Breast epithelium (tissue), 4 donors: ENCODE measurements around the gene CPM. TPM values are rescaled to one million over a fixed set of nuclear protein-coding genes. Genes with fewer than 3 reads are reported as not detected.

Source experiments
- DNase-seq, 2 donors: peaks; one replicate each; pipeline ENCODE4 v3.0.0-alpha.2; 2019; ENCODE audit warnings: low spot score in 2 of 2
- H3K27ac ChIP-seq, 2 donors: fragments of 200-600 bp; sonication (generic) in 1 of 2; one replicate each; pipeline ENCODE4 v1.5.1; 2016 to 2019; ENCODE audit warnings: mild to moderate bottlenecking in 1 of 2
- H3K27me3 ChIP-seq, 2 donors: fragments of 200-600 bp; sonication (generic) in 1 of 2; one replicate each; pipeline versions ENCODE4 v1.5.1 to v1.6.0; 2017 to 2019; ENCODE audit warnings: control low read depth in 1 of 2, mild to moderate bottlenecking in 1 of 2
- H3K36me3 ChIP-seq: fragments of 200-600 bp; one replicate; pipeline ENCODE4 v1.5.1; 2019
- H3K4me1 ChIP-seq, 2 donors: fragments of 200-600 bp; sonication (generic); one replicate each; pipeline ENCODE4 v1.5.1; 2016 to 2019; ENCODE audit warnings: control low read depth in 1 of 2
- H3K4me3 ChIP-seq, 3 donors: fragments of 200-600 bp; sonication (generic); 1 replicate in 2 of 3; 2 replicates in 1 of 3; pipeline ENCODE4 v1.5.1; 2016 to 2019; ENCODE audit warnings: mild to moderate bottlenecking in 3 of 3, moderate library complexity in 2 of 3
- H3K9me3 ChIP-seq, 2 donors: fragments of 200-600 bp; sonication (generic) in 1 of 2; one replicate each; pipeline ENCODE4 v1.5.1; 2016 to 2019; ENCODE audit warnings: control low read depth in 1 of 2
- CTCF ChIP-seq, 3 donors: fragments of 450-650 bp; IDR thresholded peaks; one replicate each; pipeline ENCODE4 v1.5.1; 2016 to 2017; ENCODE audit warnings: antibody characterized with exemption in 3 of 3, mild to moderate bottlenecking in 3 of 3, moderate library complexity in 3 of 3
- POLR2A ChIP-seq: fragments of 450-650 bp; IDR thresholded peaks from one replicate; pipeline ENCODE4 v1.6.1; 2016; ENCODE audit warnings: antibody characterized with exemption, mild to moderate bottlenecking, moderate library complexity
- POLR2AphosphoS5 ChIP-seq, 3 donors: sonication (generic); formaldehyde crosslinking; IDR thresholded peaks; one replicate each; pipeline ENCODE4 v1.6.1; 2017; ENCODE audit warnings: antibody characterized with exemption in 3 of 3
- intact Hi-C: fragments of 100-400 bp; cut with DNase I; formaldehyde crosslinking; loops from one replicate; pipeline ENCODE4 v1.15.1; 2023; ENCODE audit warnings: low total_unique reads
- total RNA-seq, 3 donors: library from RNA; depleted of rRNA; stranded (reverse); fragments of >200 nt; gene quantifications; one replicate each; pipeline ENCODE4 v1.1.0, GENCODE V29; 2016

Gene CPM
- total RNA-seq, 3 donors from 2014 or later: 63.4 to 1,281 (median 78.3) TPM

GRCh38 chr12:68977335-68977734 lies 44.4 kb upstream of the CPM start:
- H3K27me3 ChIP-seq: no peaks in the 10 kb centered on the region
- H3K9me3 ChIP-seq: no peaks in the 10 kb centered on the region
- H3K36me3 ChIP-seq: no peaks in the 10 kb centered on the region
- no peaks in the 10 kb centered on the region for H3K4me1 ChIP-seq
- intact Hi-C loops: no loop called here
- no peak overlapping the region for H3K27ac ChIP-seq
- no peak for DNase-seq
- TF ChIP-seq POLR2A: no peak
- no peak for TF ChIP-seq CTCF (IDR thresholded peaks at IDR 0.05)
- no peak for TF ChIP-seq POLR2AphosphoS5 (IDR thresholded peaks at IDR 0.05)
- no peak overlapping the region for H3K4me3 ChIP-seq

GRCh38 chr12:68976395-68976841 lies 43.4 kb upstream of the CPM start:
- TF ChIP-seq POLR2A: no peak
- TF ChIP-seq POLR2AphosphoS5 (IDR thresholded peaks at IDR 0.05): no peak
- no peak for TF ChIP-seq CTCF (IDR thresholded peaks at IDR 0.05)
- H3K27ac ChIP-seq: no peak overlapping the region

GRCh38 chr12:68975811-68976210 lies 42.8 kb upstream of the CPM start:
- Histone ChIP-seq H3K9me3 (no peaks in the 10 kb centered on the region), H3K27ac (no peak overlapping the region), H3K36me3 (no peaks in the 10 kb centered on the region), H3K4me1 (no peaks in the 10 kb centered on the region), H3K4me3 (no peak overlapping the region), H3K27me3 (no peaks in the 10 kb centered on the region)
- DNase-seq: no peak
- intact Hi-C loops: no loop called here
- no peak for TF ChIP-seq CTCF (IDR thresholded peaks at IDR 0.05)
- TF ChIP-seq POLR2AphosphoS5 (IDR thresholded peaks at IDR 0.05): no peak
- no peak for TF ChIP-seq POLR2A

More at GRCh38 chr12:68976395-68976841, 43.4 kb upstream of the CPM start:
- intact Hi-C loops: no loop called here
- no peaks in the 10 kb centered on the region for H3K27me3 ChIP-seq
- no peaks in the 10 kb centered on the region for H3K36me3 ChIP-seq
- no peak for DNase-seq
- H3K4me3 ChIP-seq: no peak overlapping the region
- no peaks in the 10 kb centered on the region for H3K9me3 ChIP-seq
- no peaks in the 10 kb centered on the region for H3K4me1 ChIP-seq

GRCh38 chr12:68972595-68972994 lies 39.6 kb upstream of the CPM start:
- Histone ChIP-seq H3K4me1 (no peaks in the 10 kb centered on the region), H3K4me3 (no peak overlapping the region)
- no peak for TF ChIP-seq POLR2A
- TF ChIP-seq POLR2AphosphoS5 (IDR thresholded peaks at IDR 0.05): no peak
- no peak for TF ChIP-seq CTCF (IDR thresholded peaks at IDR 0.05)

GRCh38 chr12:68971404-68971803 lies 38.4 kb upstream of the CPM start:
- H3K4me1 ChIP-seq: no peaks in the 10 kb centered on the region
- no peaks in the 10 kb centered on the region for H3K9me3 ChIP-seq
- no peaks in the 10 kb centered on the region for H3K36me3 ChIP-seq
- no peaks in the 10 kb centered on the region for H3K27me3 ChIP-seq
- H3K4me3 ChIP-seq: no peak overlapping the region
- TF ChIP-seq POLR2A: no peak
- TF ChIP-seq CTCF (IDR thresholded peaks at IDR 0.05): no peak
- no peak for TF ChIP-seq POLR2AphosphoS5 (IDR thresholded peaks at IDR 0.05)
- intact Hi-C loops: no loop called here
- H3K27ac ChIP-seq: no peak overlapping the region
- DNase-seq: no peak

More at GRCh38 chr12:68972595-68972994, 39.6 kb upstream of the CPM start:
- no peaks in the 10 kb centered on the region for H3K27me3 ChIP-seq
- H3K27ac ChIP-seq: no peak overlapping the region
- no peaks in the 10 kb centered on the region for H3K36me3 ChIP-seq
- DNase-seq: no peak
- intact Hi-C loops: no loop called here
- no peaks in the 10 kb centered on the region for H3K9me3 ChIP-seq
